GM21786 (cell line): Measurements from ENCODE around the gene PCSK6.
A peak's percentile ranks its signal among the peaks of the same experiment; 100 is the strongest.

Experiments used
- ATAC-seq: cut with Tn5 transposase; IDR thresholded peaks from one replicate; pipeline ENCODE4 v1.9.1; 2021; ENCODE audit not compliant: unreplicated experiment

The PCSK6 gene

GRCh38 chr15:101523560-101523940 is 34.0 kb upstream of the PCSK6 start:
- no peak for ATAC-seq

- no peak for ATAC-seq
These were observed 33.4 kb upstream of the PCSK6 start for GRCh38 chr15:101522621-101523559.

- no peak for ATAC-seq
These were observed 32.6 kb upstream of the PCSK6 start for GRCh38 chr15:101522091-101522490.

GRCh38 chr15:101521591-101521990 is 32.1 kb upstream of the PCSK6 start:
- ATAC-seq = no peak

GRCh38 chr15:101521069-101521468 is 31.6 kb upstream of the PCSK6 start:
- no peak for ATAC-seq

- ATAC-seq = no peak
These were observed 30.9 kb upstream of the PCSK6 start for GRCh38 chr15:101520395-101520794.

- ATAC-seq = no peak
These were observed 28.0 kb upstream of the PCSK6 start for GRCh38 chr15:101517504-101517903.

- no peak for ATAC-seq
These were observed 24.8 kb upstream of the PCSK6 start for GRCh38 chr15:101514318-101514717.

- ATAC-seq = no peak
These were observed 22.2 kb upstream of the PCSK6 start for GRCh38 chr15:101511717-101512116.

GRCh38 chr15:101510212-101511197 is 21.0 kb upstream of the PCSK6 start:
- ATAC-seq = no peak

- no peak for ATAC-seq
These were observed 19.8 kb upstream of the PCSK6 start for GRCh38 chr15:101509279-101509678.

GRCh38 chr15:101506491-101506890 is 17.0 kb upstream of the PCSK6 start:
- ATAC-seq = no peak

- no peak for ATAC-seq
These were observed 16.3 kb upstream of the PCSK6 start for GRCh38 chr15:101505610-101506337.

GRCh38 chr15:101504866-101505609 is 15.5 kb upstream of the PCSK6 start:
- ATAC-seq = no peak

GRCh38 chr15:101504373-101504772 is 14.9 kb upstream of the PCSK6 start:
- no peak for ATAC-seq

GRCh38 chr15:101503296-101503599 is 13.7 kb upstream of the PCSK6 start:
- ATAC-seq = no peak

- ATAC-seq = no peak
These were observed 13.2 kb upstream of the PCSK6 start for GRCh38 chr15:101502572-101503295.

- ATAC-seq = peak; percentile 53
These were observed 12.3 kb upstream of the PCSK6 start for GRCh38 chr15:101501703-101502373.

GRCh38 chr15:101500865-101501551 is 11.5 kb upstream of the PCSK6 start:
- no peak for ATAC-seq
